HG02798 (cell line): Measurements from ENCODE around the gene BAHCC1.
"Not testable (repeated sequence)": the region's sequence is repeated elsewhere in the genome, so short reads cannot be mapped to it uniquely, and the experiment has no call there.

Source experiments
- ATAC-seq: cut with Tn5 transposase; IDR thresholded peaks from one replicate; pipeline ENCODE4 v1.9.1; 2021; ENCODE audit warnings: mild to moderate bottlenecking; ENCODE audit not compliant: unreplicated experiment, poor library complexity

BAHCC1 gene

DNA sequence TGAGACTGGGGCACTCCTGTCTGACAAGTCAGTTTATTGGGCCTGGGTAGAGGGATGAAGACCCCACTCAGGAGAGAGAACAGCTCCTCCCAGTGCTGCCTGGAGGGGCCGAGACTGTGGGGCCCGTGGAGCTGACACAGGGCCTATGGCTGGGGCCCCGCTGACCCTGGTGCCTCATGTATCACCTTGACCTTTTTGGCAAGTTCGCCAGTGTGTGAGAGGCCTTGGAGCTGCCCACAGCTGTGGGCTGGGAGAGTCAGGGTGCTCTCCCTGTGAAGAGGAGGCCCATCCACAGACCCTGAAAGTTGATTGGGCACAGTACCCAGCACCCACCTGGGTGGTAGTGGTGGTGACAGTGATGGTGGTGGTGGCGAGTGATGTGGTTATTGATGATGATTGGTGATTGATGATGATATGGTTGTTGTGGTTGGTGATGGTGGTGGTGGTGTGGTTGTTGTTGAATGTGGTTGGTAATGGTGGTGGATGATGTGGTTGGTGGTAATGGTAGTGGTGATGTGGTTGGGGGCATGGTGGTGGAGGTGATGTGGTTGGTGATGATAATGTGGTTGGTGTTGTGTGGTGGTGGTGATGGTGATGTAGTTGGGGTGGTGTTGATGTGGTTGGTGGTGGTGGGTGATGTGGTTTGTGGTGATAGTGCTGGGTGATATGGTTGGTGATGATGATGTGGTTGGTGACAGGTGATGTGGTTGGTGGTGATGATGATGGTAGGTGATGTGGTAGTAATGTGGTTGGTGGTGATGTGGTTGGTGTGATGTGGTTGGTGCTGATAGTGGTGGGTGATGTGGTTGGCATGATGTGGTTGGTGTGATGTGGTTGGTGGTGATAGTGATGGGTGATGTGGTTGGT is 29.1 kb downstream of the BAHCC1 start:
- no peak for ATAC-seq

GRCh38 chr17:81425041-81425440 is 29.8 kb downstream of the BAHCC1 start:
- ATAC-seq: not testable (repeated sequence)

DNA sequence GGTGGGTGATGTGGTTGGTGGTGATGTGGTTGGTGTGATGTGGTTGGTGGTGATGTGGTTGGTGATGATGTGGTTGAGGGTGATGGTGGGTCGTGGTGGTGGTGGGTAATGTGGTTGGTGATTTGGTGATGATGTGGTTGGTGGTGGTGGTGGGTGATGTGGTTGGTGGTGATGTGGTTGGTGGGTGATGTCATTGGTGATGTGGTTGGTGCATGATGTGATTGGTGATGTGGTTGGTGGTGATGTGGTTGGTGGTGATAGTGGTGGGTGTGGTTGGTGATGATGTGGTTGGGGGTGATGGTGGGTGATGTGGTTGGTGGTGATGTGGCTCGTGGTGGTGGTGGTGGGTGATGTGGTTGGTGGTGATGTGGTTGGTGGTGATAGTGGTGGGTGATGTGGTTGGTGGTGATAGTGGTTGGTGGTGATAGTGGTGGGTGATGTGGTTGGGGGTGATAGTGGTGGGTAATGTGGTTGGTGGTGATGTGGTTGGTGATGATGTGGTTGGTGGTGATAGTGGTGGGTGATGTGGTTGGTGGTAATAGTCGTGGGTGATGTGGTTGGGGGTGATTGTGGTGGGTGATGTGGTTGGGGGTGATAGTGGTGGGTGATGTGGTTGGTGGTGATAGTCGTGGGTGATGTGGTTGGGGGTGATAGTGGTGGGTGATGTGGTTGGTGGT is 30.6 kb downstream of the BAHCC1 start:
- ATAC-seq: not testable (repeated sequence)

DNA sequence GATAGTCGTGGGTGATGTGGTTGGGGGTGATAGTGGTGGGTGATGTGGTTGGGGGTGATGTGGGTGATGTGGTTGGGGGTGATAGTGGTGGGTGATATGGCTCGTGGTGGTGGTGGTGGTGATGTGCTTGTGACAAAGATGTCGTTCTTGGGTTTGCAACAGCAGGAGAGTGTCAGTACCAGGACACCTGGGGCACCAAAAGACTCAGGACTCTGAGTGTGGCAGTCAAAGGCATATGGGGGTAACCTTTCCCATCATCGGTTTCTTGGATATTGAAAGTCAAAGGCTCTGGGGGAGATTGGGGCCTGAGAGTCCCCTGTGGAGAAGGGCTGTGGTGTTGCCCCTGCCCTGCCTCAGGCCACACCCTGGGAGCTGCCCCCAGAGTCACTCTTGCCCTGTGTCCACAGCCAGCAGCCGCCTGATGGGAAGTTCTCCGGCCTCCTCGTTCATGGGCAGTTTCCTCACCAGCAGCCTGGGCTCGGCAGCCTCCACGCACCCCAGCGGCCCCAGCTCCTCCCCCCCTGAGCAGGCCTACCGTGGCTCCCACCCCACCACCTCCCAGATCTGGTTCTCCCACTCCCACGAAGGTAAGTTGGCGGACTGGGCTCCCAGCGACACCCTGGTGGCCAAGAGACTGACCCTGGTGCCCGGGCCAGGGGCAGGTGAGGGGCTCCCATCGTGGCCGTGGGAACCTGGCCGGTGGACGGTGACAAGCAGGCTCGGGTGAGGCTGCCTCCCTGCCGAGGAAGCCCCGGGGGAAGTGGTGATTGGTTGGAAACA is 31.3 kb downstream of the BAHCC1 start:
- no peak for ATAC-seq

DNA sequence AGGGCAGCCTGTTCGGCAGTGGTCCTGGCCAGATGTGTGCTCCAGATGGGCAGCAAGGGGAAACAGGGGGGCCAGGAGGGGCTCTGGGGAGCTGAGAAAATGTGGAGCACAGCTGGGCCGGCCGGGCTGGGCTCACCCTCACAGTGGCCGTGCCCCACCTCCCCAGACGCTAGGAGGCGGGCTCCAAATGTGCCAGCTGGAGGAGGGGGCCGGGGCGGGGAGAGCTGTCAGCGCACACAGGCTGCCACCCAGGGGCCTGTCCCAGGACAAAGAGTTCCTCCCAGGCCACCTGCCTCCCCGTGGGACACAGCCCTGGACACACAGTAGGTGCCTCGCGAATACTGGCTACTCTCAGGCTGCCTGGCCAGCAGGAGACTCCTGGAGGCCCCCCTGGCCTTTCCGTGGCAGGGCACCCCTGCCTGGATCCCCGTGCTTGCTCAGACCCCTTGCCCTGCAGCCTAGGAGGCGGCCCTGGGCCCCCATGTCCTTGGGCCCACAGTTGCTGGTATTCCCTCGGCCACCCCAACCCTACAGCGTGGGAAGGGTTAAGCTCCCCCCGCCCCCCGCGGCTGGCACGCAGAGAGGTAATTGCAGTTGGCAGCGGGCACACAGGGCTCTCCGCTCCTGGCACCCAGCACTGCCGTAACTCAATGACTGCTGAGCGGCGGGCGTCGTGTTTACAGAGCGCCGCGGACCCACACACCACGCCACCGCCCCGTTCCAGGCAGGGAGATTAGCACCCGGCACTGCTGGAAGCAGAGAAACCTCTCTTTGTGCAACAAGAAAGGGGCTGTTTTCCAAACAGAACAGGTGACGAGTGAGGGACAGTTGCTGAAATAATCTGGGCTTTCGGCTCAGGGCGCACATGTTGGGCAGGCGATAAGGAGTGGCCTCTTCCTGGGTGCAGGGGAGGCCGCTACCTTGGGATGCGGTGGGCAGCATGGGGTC is 32.2 kb downstream of the BAHCC1 start:
- no peak for ATAC-seq

GRCh38 chr17:81428121-81428515 is 32.9 kb downstream of the BAHCC1 start:
- no peak for ATAC-seq

GRCh38 chr17:81428516-81428915 is 33.3 kb downstream of the BAHCC1 start:
- ATAC-seq: no peak

GRCh38 chr17:81428948-81429774 is 33.9 kb downstream of the BAHCC1 start:
- ATAC-seq: no peak

GRCh38 chr17:81429821-81430551 is 34.7 kb downstream of the BAHCC1 start:
- no peak for ATAC-seq

- no peak for ATAC-seq
Observed at GRCh38 chr17:81431545-81432482, 36.6 kb downstream of the BAHCC1 start.

GRCh38 chr17:81432941-81433340 is 37.7 kb downstream of the BAHCC1 start:
- ATAC-seq: no peak

GRCh38 chr17:81433656-81434055 is 38.4 kb downstream of the BAHCC1 start:
- no peak for ATAC-seq

DNA sequence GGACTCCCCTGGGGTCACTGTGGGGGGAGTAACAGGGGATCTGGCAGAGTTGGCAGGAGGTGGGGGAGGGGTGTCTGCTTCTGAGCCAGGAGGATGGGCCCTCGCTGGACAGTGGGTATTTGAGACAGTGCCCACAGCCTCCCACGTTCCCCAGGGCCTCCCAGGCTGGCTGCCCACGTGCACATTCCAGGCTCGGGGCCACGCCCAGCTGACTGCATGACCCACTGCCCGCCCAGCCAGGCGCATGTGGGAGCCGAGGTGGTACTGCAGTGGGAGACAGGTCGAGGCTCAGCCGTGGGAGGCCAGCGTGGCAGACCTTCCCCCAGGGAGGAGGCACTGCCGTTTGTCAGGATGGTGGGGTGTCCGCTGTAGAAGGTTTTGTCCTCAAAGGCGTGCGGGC is 38.8 kb downstream of the BAHCC1 start:
- no peak for ATAC-seq

GRCh38 chr17:81434681-81435417 is 39.6 kb downstream of the BAHCC1 start:
- no peak for ATAC-seq

DNA sequence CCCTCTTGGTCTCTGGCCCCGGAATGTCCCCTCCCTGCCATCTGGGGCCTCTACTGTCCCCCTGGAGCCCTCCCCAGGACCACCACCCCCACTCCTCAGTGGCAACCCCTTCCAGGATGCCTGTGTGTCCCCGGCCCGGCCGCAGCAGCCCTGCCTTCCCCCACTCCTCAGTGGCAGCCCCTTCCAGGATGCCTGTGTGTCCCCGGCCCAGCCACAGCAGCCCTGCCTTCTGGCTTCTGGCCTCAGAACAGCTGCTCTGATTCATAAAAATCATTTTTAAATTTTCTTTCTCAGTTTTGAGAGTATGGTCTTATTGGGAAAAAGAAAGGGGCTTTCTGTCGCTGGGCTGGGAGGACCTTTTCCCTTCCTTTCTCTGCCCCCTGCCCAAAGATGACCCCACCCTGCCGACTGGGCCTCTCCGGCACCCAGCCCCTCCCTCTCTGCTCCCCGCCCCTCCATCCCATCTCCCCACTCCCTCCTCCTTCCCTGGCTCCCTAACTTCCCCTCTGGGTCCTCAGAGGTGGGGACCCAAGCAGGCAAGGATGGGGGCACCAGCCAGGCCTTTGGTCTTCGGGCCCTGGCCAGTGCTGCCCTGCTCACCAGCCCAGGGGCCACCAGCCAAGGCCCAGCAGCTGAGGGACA is 40.5 kb downstream of the BAHCC1 start:
- ATAC-seq: no peak

DNA sequence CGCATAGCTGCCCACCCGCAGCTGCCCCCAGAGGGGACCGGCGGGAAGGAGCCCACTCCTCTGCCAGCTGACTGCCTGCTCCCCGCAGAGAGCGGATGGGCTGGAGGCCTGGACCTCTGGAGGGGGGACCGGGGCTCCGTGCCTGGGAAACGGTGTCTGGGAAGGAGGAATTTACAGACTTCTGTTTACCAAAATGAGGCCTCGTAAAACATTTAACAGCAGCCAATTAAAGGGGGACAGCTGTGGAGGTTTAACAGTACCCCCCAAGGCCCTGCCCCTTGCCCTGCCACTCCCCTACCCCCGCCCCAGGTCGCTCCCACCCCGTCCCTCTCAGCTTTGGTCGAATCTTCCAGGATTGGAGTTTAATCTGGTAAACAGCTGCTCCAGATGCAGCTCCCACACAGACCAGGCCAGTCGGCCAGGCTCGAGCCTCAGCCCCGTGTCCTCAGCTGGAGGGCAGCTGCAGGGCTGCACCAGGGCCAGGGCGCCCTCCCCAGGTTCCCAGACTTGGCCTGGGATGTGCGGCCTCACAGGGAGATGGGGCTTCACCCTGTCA is 41.1 kb downstream of the BAHCC1 start:
- no peak for ATAC-seq
